Measurements from ENCODE around the gene LRP10. TPM values are rescaled to one million over a fixed set of nuclear protein-coding genes. Genes with fewer than 3 reads are reported as not detected.
A peak's percentile ranks its signal among the peaks of the same experiment; 100 is the strongest.
"Not testable (repeated sequence)": the region's sequence is repeated elsewhere in the genome, so short reads cannot be mapped to it uniquely, and the experiment has no call there.

LRP10 gene
- total RNA-seq, 2 experiments from 2014 or later: 71.9 to 75.2 TPM

DNA sequence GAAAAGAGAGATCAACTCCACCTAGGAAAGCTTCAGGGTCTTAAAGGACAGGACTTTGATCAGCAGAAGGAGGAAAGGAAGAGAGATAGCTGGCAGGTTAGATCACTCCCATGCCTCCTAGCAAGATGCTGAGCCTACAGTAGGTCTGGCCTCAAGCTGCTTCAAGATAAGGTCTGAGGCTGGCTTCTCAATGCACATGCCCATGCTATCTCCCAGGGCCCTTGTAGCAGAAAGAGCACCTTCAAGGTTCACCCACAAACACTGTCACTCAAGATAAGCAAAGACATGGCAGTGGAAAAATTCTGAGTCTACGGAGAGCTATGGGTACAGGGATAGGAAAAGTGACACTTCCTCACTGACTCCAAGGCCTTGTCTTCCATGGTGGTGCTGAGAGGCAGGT lies 25.8 kb downstream of the LRP10 start:
- H3K27me3 Mint-ChIP-seq (ENCODE audit: low read depth): no peaks in the 10 kb centered on the region
- DNase-seq: no peak
- no peaks in the 10 kb centered on the region for H3K9me3 Mint-ChIP-seq
- H3K4me3 Mint-ChIP-seq: no peak overlapping the region
- CTCF ChIA-PET: interaction anchor here (1.3 to 6.7 kb wide), 7 partner anchors 10 to 171 kb away, joined by 3 to 72 read pairs (median 3); partner anchors contain the start of genes LRP10 and REM2
- peaks cover 12% of the 10 kb centered on the region for H3K36me3 Mint-ChIP-seq (ENCODE audit: low read depth)
- peaks cover 12% of the 10 kb centered on the region for H3K4me1 Mint-ChIP-seq (ENCODE audit: low read depth)
- H3K27ac Mint-ChIP-seq: no peak overlapping the region
- intact Hi-C loops (cut with micrococcal nuclease): no loop called here

- peaks cover 13% of the 10 kb centered on the region for H3K36me3 Mint-ChIP-seq (ENCODE audit: low read depth)
- peak; percentile 42 for DNase-seq
- H3K27me3 Mint-ChIP-seq (ENCODE audit: low read depth): no peaks in the 10 kb centered on the region
- no peak overlapping the region for H3K4me3 Mint-ChIP-seq
- H3K4me1 Mint-ChIP-seq (ENCODE audit: low read depth): peaks cover 12% of the 10 kb centered on the region
- no peak overlapping the region for H3K27ac Mint-ChIP-seq
- CTCF ChIA-PET: interaction anchor here (0.6 to 6.7 kb wide), 7 partner anchors 12 to 214 kb away, joined by 3 to 72 read pairs (median 3); partner anchors contain the start of genes RBM23 and REM2
- intact Hi-C loops (cut with micrococcal nuclease): no loop called here
- no peaks in the 10 kb centered on the region for H3K9me3 Mint-ChIP-seq
These were observed 27.0 kb downstream of the LRP10 start for GRCh38 chr14:22898302-22899090.

DNA sequence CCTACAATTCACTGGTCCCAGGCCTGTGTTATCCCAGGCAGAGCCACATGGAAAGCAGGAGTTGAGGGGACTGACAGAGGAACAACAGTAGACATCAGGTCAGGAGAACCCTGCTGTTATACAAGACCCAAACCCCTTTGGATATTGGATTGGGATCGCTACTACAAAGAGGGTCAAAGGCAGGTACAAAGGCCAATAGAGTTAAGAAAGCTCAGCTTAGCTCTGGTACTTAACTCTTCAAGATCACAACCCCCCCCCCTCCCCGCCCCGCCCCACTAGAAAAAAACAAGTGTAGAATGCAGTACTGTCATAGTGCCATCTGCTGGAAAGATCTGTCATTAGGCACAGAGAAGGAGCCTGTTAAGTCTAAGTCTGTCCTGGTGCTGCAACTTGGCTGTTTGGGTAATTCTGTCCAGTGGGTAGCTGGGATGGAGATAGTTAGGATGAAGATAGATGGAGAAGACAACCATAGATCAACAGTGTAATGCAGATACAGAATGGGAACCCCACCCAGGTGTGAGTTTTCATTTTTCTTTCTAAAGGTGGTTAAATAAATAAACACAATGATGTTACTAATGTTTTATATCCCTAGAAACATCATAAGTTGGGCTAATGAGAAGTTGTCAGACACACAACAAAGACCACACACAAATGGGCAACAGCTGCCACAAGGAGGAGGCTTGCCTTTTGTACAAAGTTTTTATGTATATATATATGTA lies 28.7 kb downstream of the LRP10 start:
- Mint-ChIP-seq H3K9me3 (no peaks in the 10 kb centered on the region), H3K27ac (no peak overlapping the region), H3K4me3 (no peak overlapping the region), H3K4me1 (ENCODE audit: low read depth) (peaks cover 12% of the 10 kb centered on the region), H3K36me3 (ENCODE audit: low read depth) (peaks cover 26% of the 10 kb centered on the region), H3K27me3 (ENCODE audit: low read depth) (no peaks in the 10 kb centered on the region)
- intact Hi-C loops (cut with micrococcal nuclease): loop anchor here (1.0 kb wide), 5 partner anchors 12 to 77 kb away; no protein-coding TSS in a partner anchor
- CTCF ChIA-PET: interaction anchor here (0.6 to 6.7 kb wide), 18 partner anchors 15 to 1079 kb away, joined by 3 to 80 read pairs (median 4); partner anchors contain the start of genes LRP10 and REM2
- DNase-seq: peak; percentile 64

- Mint-ChIP-seq H3K9me3 (no peaks in the 10 kb centered on the region), H3K27ac (no peak overlapping the region), H3K4me3 (no peak overlapping the region), H3K27me3 (ENCODE audit: low read depth) (no peaks in the 10 kb centered on the region), H3K4me1 (ENCODE audit: low read depth) (peaks cover 12% of the 10 kb centered on the region), H3K36me3 (ENCODE audit: low read depth) (peaks cover 39% of the 10 kb centered on the region)
- CTCF ChIA-PET: interaction anchor here (0.5 to 6.7 kb wide), 15 partner anchors 9 to 332 kb away, joined by 3 to 80 read pairs (median 6); partner anchors contain the start of genes LRP10 and REM2
- no peak for DNase-seq
- intact Hi-C loops (cut with micrococcal nuclease): no loop called here
These were observed 30.3 kb downstream of the LRP10 start for GRCh38 chr14:22901799-22902198.

DNA sequence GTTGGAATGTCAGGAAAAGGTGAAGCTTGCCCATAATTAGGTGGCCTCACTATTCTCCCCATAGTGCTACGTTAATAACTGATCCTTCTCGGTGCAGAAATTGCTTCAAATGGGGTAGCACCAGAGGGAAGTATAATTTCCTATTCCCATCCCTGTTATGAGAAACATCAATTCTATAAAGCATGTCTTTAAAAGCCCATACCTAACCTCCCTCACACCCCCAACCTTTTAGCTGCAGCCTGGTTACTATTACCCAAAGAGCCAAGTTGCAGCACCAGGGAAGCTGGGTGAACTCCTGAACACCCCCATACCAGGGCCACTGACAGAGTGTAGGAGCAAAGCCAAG lies 32.2 kb downstream of the LRP10 start:
- DNase-seq: no peak
- intact Hi-C loops (cut with micrococcal nuclease): no loop called here
- Mint-ChIP-seq H3K27me3 (ENCODE audit: low read depth) (no peaks in the 10 kb centered on the region), H3K36me3 (ENCODE audit: low read depth) (peaks cover 45% of the 10 kb centered on the region), H3K9me3 (no peaks in the 10 kb centered on the region), H3K4me3 (no peak overlapping the region), H3K4me1 (ENCODE audit: low read depth) (peaks cover 4% of the 10 kb centered on the region), H3K27ac (no peak overlapping the region)
- CTCF ChIA-PET: interaction anchor here (3.8 to 6.7 kb wide), 3 partner anchors 18 to 80 kb away, joined by 17 to 80 read pairs (median 72); partner anchors contain the start of genes LRP10 and REM2

- CTCF ChIA-PET: interaction anchor here (0.9 to 1.0 kb wide), 2 partner anchors 22 to 35 kb away, joined by 3 to 4 read pairs; partner anchors contain the start of gene LRP10
- no peak overlapping the region for H3K4me3 Mint-ChIP-seq
- H3K27ac Mint-ChIP-seq: no peak overlapping the region
- H3K36me3 Mint-ChIP-seq (ENCODE audit: low read depth): peaks cover 48% of the 10 kb centered on the region
- H3K9me3 Mint-ChIP-seq: no peaks in the 10 kb centered on the region
- H3K27me3 Mint-ChIP-seq (ENCODE audit: low read depth): no peaks in the 10 kb centered on the region
- intact Hi-C loops (cut with micrococcal nuclease): no loop called here
- H3K4me1 Mint-ChIP-seq (ENCODE audit: low read depth): peaks cover 4% of the 10 kb centered on the region
- DNase-seq: no peak
These were observed 34.1 kb downstream of the LRP10 start for GRCh38 chr14:22905627-22906026.

GRCh38 chr14:22906073-22906472 lies 34.5 kb downstream of the LRP10 start:
- Mint-ChIP-seq H3K36me3 (ENCODE audit: low read depth) (peaks cover 48% of the 10 kb centered on the region), H3K27ac (no peak overlapping the region), H3K4me3 (no peak overlapping the region), H3K9me3 (no peaks in the 10 kb centered on the region), H3K4me1 (ENCODE audit: low read depth) (peaks cover 8% of the 10 kb centered on the region), H3K27me3 (ENCODE audit: low read depth) (no peaks in the 10 kb centered on the region)
- intact Hi-C loops (cut with micrococcal nuclease): no loop called here
- CTCF ChIA-PET: no interaction called here
- DNase-seq: no peak

- Mint-ChIP-seq H3K27me3 (ENCODE audit: low read depth) (no peaks in the 10 kb centered on the region), H3K4me1 (ENCODE audit: low read depth) (peaks cover 21% of the 10 kb centered on the region), H3K27ac (no peak overlapping the region), H3K36me3 (ENCODE audit: low read depth) (peaks cover 47% of the 10 kb centered on the region), H3K4me3 (no peak overlapping the region), H3K9me3 (no peaks in the 10 kb centered on the region)
- CTCF ChIA-PET: interaction anchor here (0.9 to 1.8 kb wide), 5 partner anchors 10 to 161 kb away, joined by 3 to 6 read pairs (median 4); no protein-coding TSS in a partner anchor
- no peak for DNase-seq
- intact Hi-C loops (cut with micrococcal nuclease): no loop called here
These were observed 35.9 kb downstream of the LRP10 start for GRCh38 chr14:22907429-22907828.

DNA sequence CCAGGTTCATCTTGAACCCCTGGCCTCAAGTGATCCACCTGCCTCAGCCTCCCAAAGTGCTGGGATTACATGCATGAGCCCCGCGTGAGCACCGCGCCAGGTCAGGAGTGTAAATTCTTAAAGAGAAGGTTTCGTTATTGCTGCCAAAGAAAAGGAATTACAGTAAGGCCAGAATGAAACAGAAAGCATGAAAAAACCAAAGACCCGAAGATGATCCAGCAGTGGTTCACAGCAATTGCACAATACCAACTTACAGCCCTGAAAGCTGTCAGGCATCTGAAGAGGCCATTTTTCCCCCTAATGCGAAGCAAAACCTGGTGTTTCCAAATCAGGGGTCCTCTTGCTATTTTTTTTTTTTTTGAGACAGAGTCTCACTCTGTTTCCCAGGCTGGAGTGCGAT lies 37.1 kb downstream of the LRP10 start:
- DNase-seq: no peak
- H3K27ac Mint-ChIP-seq: no peak overlapping the region
- H3K4me3 Mint-ChIP-seq: no peak overlapping the region
- H3K27me3 Mint-ChIP-seq (ENCODE audit: low read depth): no peaks in the 10 kb centered on the region
- H3K36me3 Mint-ChIP-seq (ENCODE audit: low read depth): peaks cover 48% of the 10 kb centered on the region
- H3K9me3 Mint-ChIP-seq: no peaks in the 10 kb centered on the region
- H3K4me1 Mint-ChIP-seq (ENCODE audit: low read depth): peaks cover 23% of the 10 kb centered on the region
- CTCF ChIA-PET: interaction anchor here (0.7 to 1.8 kb wide), 3 partner anchors 36 to 339 kb away, joined by 3 to 5 read pairs (median 4); no protein-coding TSS in a partner anchor
- intact Hi-C loops (cut with micrococcal nuclease): no loop called here

GRCh38 chr14:22910916-22911315 lies 39.4 kb downstream of the LRP10 start:
- intact Hi-C loops (cut with micrococcal nuclease): no loop called here
- Mint-ChIP-seq H3K27ac (no peak overlapping the region), H3K4me1 (ENCODE audit: low read depth) (peaks cover 31% of the 10 kb centered on the region), H3K27me3 (ENCODE audit: low read depth) (no peaks in the 10 kb centered on the region), H3K4me3 (no peak overlapping the region), H3K36me3 (ENCODE audit: low read depth) (peaks cover 36% of the 10 kb centered on the region), H3K9me3 (no peaks in the 10 kb centered on the region)
- no peak for DNase-seq
- CTCF ChIA-PET: interaction anchor here (0.8 to 2.1 kb wide), 5 partner anchors 8 to 76 kb away, joined by 3 to 6 read pairs (median 3); no protein-coding TSS in a partner anchor

GRCh38 chr14:22914836-22915235 lies 43.3 kb downstream of the LRP10 start:
- H3K4me1 Mint-ChIP-seq (ENCODE audit: low read depth): peaks cover 54% of the 10 kb centered on the region
- intact Hi-C loops (cut with micrococcal nuclease); H3K27me3 Mint-ChIP-seq (ENCODE audit: low read depth); H3K4me3 Mint-ChIP-seq; H3K27ac Mint-ChIP-seq; DNase-seq; H3K9me3 Mint-ChIP-seq: not testable (repeated sequence)
- H3K36me3 Mint-ChIP-seq (ENCODE audit: low read depth): peaks cover 29% of the 10 kb centered on the region
- CTCF ChIA-PET: interaction anchor here (0.7 kb wide), 1 partner anchor 44 kb away, joined by 4 read pairs; no protein-coding TSS in a partner anchor

DNA sequence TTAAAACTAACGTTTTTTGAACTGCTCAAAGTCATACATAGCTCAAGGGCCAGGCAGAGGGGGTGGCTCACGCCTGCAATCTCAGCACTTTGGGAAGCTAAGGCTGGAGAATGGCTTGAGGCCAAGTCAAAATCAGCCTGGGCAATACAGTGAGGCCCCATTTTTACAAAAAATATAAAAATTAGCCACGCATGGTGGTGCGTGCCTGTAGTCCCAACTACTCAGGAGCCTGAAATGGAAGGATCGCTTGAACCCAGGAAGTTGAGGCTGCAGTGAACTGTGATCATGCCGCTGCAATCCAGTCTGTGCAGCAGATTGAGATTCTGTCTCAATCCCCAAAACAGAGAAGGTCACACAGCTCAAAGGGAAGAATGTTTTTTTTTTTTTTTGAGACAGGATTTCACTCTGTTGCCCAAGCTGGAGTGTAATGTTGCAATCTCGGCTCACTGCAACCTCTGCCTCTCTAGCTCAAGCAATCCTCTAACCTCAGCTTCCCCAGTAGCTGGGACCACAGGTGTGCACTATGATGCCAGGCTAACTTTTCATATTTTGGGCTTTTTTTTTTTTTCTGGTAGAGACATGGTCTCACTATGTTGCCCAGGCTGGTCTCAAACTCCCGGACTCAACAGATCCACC lies 44.5 kb downstream of the LRP10 start:
- no peaks in the 10 kb centered on the region for H3K9me3 Mint-ChIP-seq
- peaks cover 3% of the 10 kb centered on the region for H3K27me3 Mint-ChIP-seq (ENCODE audit: low read depth)
- intact Hi-C loops (cut with micrococcal nuclease): no loop called here
- H3K4me1 Mint-ChIP-seq (ENCODE audit: low read depth): peaks cover 56% of the 10 kb centered on the region
- no peak overlapping the region for H3K27ac Mint-ChIP-seq
- DNase-seq: no peak
- peaks cover 30% of the 10 kb centered on the region for H3K36me3 Mint-ChIP-seq (ENCODE audit: low read depth)
- peak overlapping the region; percentile 18 for H3K4me3 Mint-ChIP-seq
- CTCF ChIA-PET: interaction anchor here (0.6 to 1.9 kb wide), 5 partner anchors 8 to 43 kb away, joined by 5 to 8 read pairs (median 6); partner anchors contain the start of gene PRMT5
